NT2/D1 (cell line): ENCODE results near the gene RFC4.

Experiments used
- YY1 ChIP-seq: IDR thresholded peaks from 2 replicates; pipeline ENCODE4 v1.6.1; 2011; ENCODE audit not compliant: insufficient read length, insufficient read depth
- ZNF274 ChIP-seq: IDR thresholded peaks from 2 replicates; pipeline ENCODE4 v1.6.1; 2011; ENCODE audit warnings: mild to moderate bottlenecking, low read depth, low read length

GRCh38 chr3:186784820-186785494, 21.3 kb downstream of the RFC4 start:
- TF ChIP-seq ZNF274 (no peak), YY1 (no peak)
